IMR-90 (cell line): ENCODE measurements around the gene COQ8A. TPM values are rescaled to one million over a fixed set of nuclear protein-coding genes. Genes with fewer than 3 reads are reported as not detected.

Experiments
- ATAC-seq: fragments of 200-7000 bp; cut with Tn5 transposase; 2 replicates; pipeline ENCODE4 v1.9.1; 2020; ENCODE audit warnings: low read depth, mild to moderate bottlenecking, moderate library complexity
- BruUV-seq: library from RNA; stranded (reverse); fragments of 400-500 nt; replicated peaks from 2 replicates; lab custom pipeline; 2021; lab: Mats Ljungman, UMichigan
- CTCF ChIA-PET: fragments of 300-600 bp; formaldehyde crosslinking; extraction: SDS; loops from one replicate; lab custom pipeline; 2021; ENCODE audit warnings: antibody characterized with exemption; lab: Yijun Ruan, JAX
- POLR2A ChIA-PET: fragments of 300-600 bp; sonication (Branson Sonifier 250); formaldehyde crosslinking; loops from one replicate; lab custom pipeline; 2022; ENCODE audit warnings: antibody characterized with exemption; ENCODE audit not compliant: unreplicated experiment; lab: Charles Lee
- DNase-seq: peaks from one replicate; pipeline ENCODE4 v3.0.0; 2013
- H2AFZ ChIP-seq: replicated peaks from 2 replicates; pipeline ENCODE3; 2013; ENCODE audit warnings: low read length, mild to moderate bottlenecking; ENCODE audit not compliant: poor library complexity
- H2AK5ac ChIP-seq: 2 replicates; pipeline ENCODE4 v1.6.1; 2013; ENCODE audit warnings: low read depth, low read length, inconsistent platforms
- H2AK9ac ChIP-seq: replicated peaks from 2 replicates; pipeline ENCODE3; 2013; ENCODE audit warnings: mild to moderate bottlenecking, low read depth, low read length, moderate library complexity; ENCODE audit not compliant: poor library complexity
- H2BK120ac ChIP-seq: 2 replicates; pipeline ENCODE4 v1.6.1; 2013; ENCODE audit warnings: low read depth, low read length, inconsistent platforms
- H2BK15ac ChIP-seq: 3 replicates; pipeline ENCODE4 v1.6.1; 2013; ENCODE audit warnings: low read depth, low read length, inconsistent platforms
- H2BK20ac ChIP-seq: 2 replicates; pipeline ENCODE4 v1.6.1; 2013; ENCODE audit warnings: low read depth, mild to moderate bottlenecking, inconsistent platforms, low read length, moderate library complexity
- H2BK5ac ChIP-seq: 2 replicates; pipeline ENCODE4 v1.6.1; 2013; ENCODE audit warnings: mild to moderate bottlenecking, low read depth, low read length, inconsistent platforms; ENCODE audit not compliant: poor library complexity, severe bottlenecking
- H3K14ac ChIP-seq: replicated peaks from 2 replicates; pipeline ENCODE4 v1.6.1; 2013; ENCODE audit warnings: low read depth, low read length, inconsistent platforms
- H3K18ac ChIP-seq: 2 replicates; pipeline ENCODE4 v1.6.1; 2013; ENCODE audit warnings: low read depth, low read length, control low read depth
- H3K23ac ChIP-seq: 2 replicates; pipeline ENCODE4 v1.6.1; 2013; ENCODE audit warnings: low read depth, low read length, inconsistent platforms
- H3K27ac ChIP-seq: 2 replicates; pipeline ENCODE4 v1.5.1; 2013; ENCODE audit warnings: mild to moderate bottlenecking, control low read depth, low read length; ENCODE audit not compliant: insufficient read depth
- H3K27me3 ChIP-seq: 2 replicates; pipeline ENCODE4 v1.6.1; 2013; ENCODE audit warnings: low read length; ENCODE audit not compliant: control insufficient read depth, insufficient read depth
- H3K36me3 ChIP-seq: 2 replicates; pipeline ENCODE4 v1.6.1; 2013; ENCODE audit warnings: low read length, mixed read lengths; ENCODE audit not compliant: control insufficient read depth, insufficient read depth
- H3K4ac ChIP-seq: 2 replicates; pipeline ENCODE4 v1.6.1; 2013; ENCODE audit warnings: low read depth, low read length, inconsistent platforms
- H3K4me1 ChIP-seq: 2 replicates; pipeline ENCODE4 v1.6.1; 2013; ENCODE audit warnings: low read length, mixed read lengths; ENCODE audit not compliant: control insufficient read depth, insufficient read depth
- H3K4me2 ChIP-seq: 2 replicates; pipeline ENCODE4 v1.6.1; 2013; ENCODE audit warnings: low read depth, mild to moderate bottlenecking, control low read depth, low read length, moderate library complexity
- H3K4me3 ChIP-seq: 2 replicates; pipeline ENCODE4 v1.5.1; 2013; ENCODE audit warnings: low read depth, mild to moderate bottlenecking, control low read depth, low read length, moderate library complexity; ENCODE audit not compliant: insufficient read depth
- H3K56ac ChIP-seq: 2 replicates; pipeline ENCODE4 v1.6.1; 2013; ENCODE audit warnings: low read length, inconsistent platforms; ENCODE audit not compliant: insufficient read depth; ENCODE audit errors: extremely low read depth
- H3K79me1 ChIP-seq, 2 experiments: 2 replicates each; pipeline ENCODE4 v1.6.1; 2013; ENCODE audit warnings: low read length in 2 of 2, inconsistent platforms in 1 of 2, low read depth in 1 of 2
- H3K9ac ChIP-seq: 2 replicates; pipeline ENCODE4 v1.6.1; 2013; ENCODE audit warnings: low read depth, low read length, control low read depth
- H3K9me1 ChIP-seq: 2 replicates; pipeline ENCODE4 v1.6.1; 2013; ENCODE audit warnings: low read length, inconsistent platforms; ENCODE audit not compliant: insufficient read depth
- H3K9me3 ChIP-seq: 2 replicates; pipeline ENCODE4 v1.6.1; 2013; ENCODE audit warnings: low read length; ENCODE audit not compliant: control insufficient read depth, insufficient read depth
- H4K20me1 ChIP-seq: 2 replicates; pipeline ENCODE4 v1.6.1; 2013; ENCODE audit warnings: low read length, inconsistent platforms; ENCODE audit not compliant: insufficient read depth
- H4K5ac ChIP-seq: 2 replicates; pipeline ENCODE4 v1.6.1; 2013; ENCODE audit warnings: mild to moderate bottlenecking, low read depth, low read length, control low read depth
- H4K8ac ChIP-seq, 2 experiments: 2 replicates each; pipeline ENCODE4 v1.6.1; 2013; ENCODE audit warnings: low read depth in 2 of 2, low read length in 2 of 2, control low read depth in 1 of 2, inconsistent platforms in 1 of 2
- H4K91ac ChIP-seq: 2 replicates; pipeline ENCODE4 v1.6.1; 2013; ENCODE audit warnings: low read depth, low read length, inconsistent platforms; ENCODE audit not compliant: insufficient read depth
- BHLHE40 ChIP-seq: fragments of 150-350 bp; IDR thresholded peaks from 2 replicates; pipeline ENCODE4 v1.6.1; 2016; ENCODE audit warnings: mild to moderate bottlenecking, low read depth, low read length
- CHD1 ChIP-seq: IDR thresholded peaks from 2 replicates; pipeline ENCODE4 v1.6.1; 2012; ENCODE audit warnings: low read depth, low read length, improper control_type of control experiment
- CTCF ChIP-seq: conservative IDR thresholded peaks from 2 replicates; pipeline ENCODE4 v1.5.1; 2012; ENCODE audit warnings: mild to moderate bottlenecking, low read depth, low read length, improper control_type of control experiment
- ELK1 ChIP-seq: fragments of 150-350 bp; IDR thresholded peaks from 2 replicates; pipeline ENCODE4 v1.6.1; 2016; ENCODE audit warnings: low read depth, mild to moderate bottlenecking, low read length, moderate library complexity, borderline replicate concordance
- FOS ChIP-seq: fragments of 150-350 bp; IDR thresholded peaks from 2 replicates; pipeline ENCODE4 v1.6.1; 2016; ENCODE audit warnings: low read depth, low read length
- MAFK ChIP-seq: IDR thresholded peaks from 2 replicates; pipeline ENCODE4 v1.6.1; 2012; ENCODE audit warnings: low read depth, low read length, improper control_type of control experiment
- MAZ ChIP-seq: IDR thresholded peaks from 2 replicates; pipeline ENCODE4 v1.6.1; 2012; ENCODE audit warnings: low read depth, mild to moderate bottlenecking, low read length, improper control_type of control experiment, moderate library complexity, borderline replicate concordance
- MXI1 ChIP-seq: IDR thresholded peaks from 2 replicates; pipeline ENCODE4 v1.6.1; 2012; ENCODE audit warnings: low read depth, mild to moderate bottlenecking, low read length, moderate library complexity, borderline replicate concordance
- NFE2L2 ChIP-seq: fragments of 150-350 bp; IDR thresholded peaks from 2 replicates; pipeline ENCODE4 v1.6.1; 2016; ENCODE audit warnings: low read depth, mild to moderate bottlenecking, low read length
- POLR2A ChIP-seq: IDR thresholded peaks from 2 replicates; pipeline ENCODE4 v1.6.1; 2012; ENCODE audit warnings: mild to moderate bottlenecking, low read depth, low read length
- RAD21 ChIP-seq: IDR thresholded peaks from 2 replicates; pipeline ENCODE4 v1.6.1; 2012; ENCODE audit warnings: low read length, improper control_type of control experiment
- RCOR1 ChIP-seq: IDR thresholded peaks from 2 replicates; pipeline ENCODE4 v1.6.1; 2012; ENCODE audit warnings: mild to moderate bottlenecking, low read length, improper control_type of control experiment; ENCODE audit not compliant: insufficient replicate concordance
- RFX5 ChIP-seq: IDR thresholded peaks from 2 replicates; pipeline ENCODE4 v1.8.0; 2012; ENCODE audit warnings: low read depth, mild to moderate bottlenecking, low read length, moderate library complexity
- USF2 ChIP-seq: fragments of 150-350 bp; IDR thresholded peaks from 2 replicates; pipeline ENCODE4 v1.6.1; 2017; ENCODE audit warnings: mild to moderate bottlenecking, antibody characterized with exemption, low read length, low read depth
- WGBS, 2 experiments: methylation state at CpG; one replicate each; pipeline versions ENCODE4 v1.1.5 to v1.1.7; 2013; ENCODE audit warnings: missing lambda C conversion rate in 2 of 2; ENCODE audit not compliant: insufficient read length in 1 of 2; ENCODE audit errors: extremely low coverage in 2 of 2; 5-methylcytosine and 5-hydroxymethylcytosine counted together
- dilution Hi-C: fragments of 300-500 bp; cut with HindIII; formaldehyde crosslinking; loops from one replicate; pipeline ENCODE4 v1.14.3; 2018; ENCODE audit warnings: low sequenced_read_pairs; ENCODE audit not compliant: unreplicated experiment
- in situ Hi-C: fragments of 300-500 bp; cut with MboI; formaldehyde crosslinking; loops from 3 replicates; pipeline ENCODE4 v1.14.3; 2019; ENCODE audit warnings: low sequenced_read_pairs, inconsistent platforms, mixed read lengths
- intact Hi-C: fragments of 100-400 bp; cut with micrococcal nuclease; formaldehyde crosslinking; loops from 2 replicates; pipeline ENCODE4 v1.10.0; 2022
- polyA plus RNA-seq, 3 experiments: library from polyadenylated mRNA; depleted of rRNA; stranded (reverse); fragments of >200 nt; gene quantifications; 2 replicates each; pipeline ENCODE4 v1.2.3, GENCODE V29; 2012; ENCODE audit warnings: low replicate concordance in 1 of 3
- total RNA-seq: library from RNA; depleted of rRNA; stranded (reverse); fragments of >200 nt; gene quantifications from 2 replicates; pipeline ENCODE4 v1.2.3, GENCODE V29; 2012

The COQ8A gene
- total and polyA plus RNA-seq, 2 of the 4 experiments (the other 2 are of a cell fraction), result 3.8 to 6.1 TPM

GRCh38 chr1:226954777-226955176, 14.7 kb downstream of the COQ8A start:
- no TSS peak for BruUV-seq
- H2BK20ac ChIP-seq, result no peak overlapping the region
- no peaks in the 10 kb centered on the region for H3K27me3 ChIP-seq
- no peak overlapping the region for H4K8ac ChIP-seq
- no peak overlapping the region for H4K5ac ChIP-seq
- intact Hi-C loops, result no loop called here
- no peak overlapping the region for H3K23ac ChIP-seq
- H3K9me1 ChIP-seq, result no peaks in the 10 kb centered on the region
- H3K4me2 ChIP-seq, result no peak overlapping the region
- H3K9me3 ChIP-seq, result no peaks in the 10 kb centered on the region; the same call in 1 of the 2 replicates
- no peak overlapping the region for H4K91ac ChIP-seq
- no peak overlapping the region for H2AK5ac ChIP-seq
- H3K4me3 ChIP-seq, result no peak overlapping the region
- no peak overlapping the region for H3K27ac ChIP-seq
- H2BK5ac ChIP-seq, result no peak overlapping the region
- H4K20me1 ChIP-seq, result 0 out of 2 replicates have a peak, but pooled peaks cover 3% of the 10 kb centered on the region
- dilution Hi-C loops, result no loop called here
- H3K18ac ChIP-seq, result no peak overlapping the region
- ATAC-seq (no peak), DNase-seq (no peak)
- no peaks in the 10 kb centered on the region for H3K79me1 ChIP-seq
- H3K9ac ChIP-seq, result no peak overlapping the region
- POLR2A ChIA-PET, result no interaction called here
- in situ Hi-C loops, result no loop called here
- H3K56ac ChIP-seq, result no peak overlapping the region
- CTCF ChIA-PET, result no interaction called here
- no peak overlapping the region for H2AFZ ChIP-seq
- H3K14ac ChIP-seq, result no peak overlapping the region
- no peak overlapping the region for H2AK9ac ChIP-seq
- H2BK15ac ChIP-seq, result no peak overlapping the region
- no peak overlapping the region for H3K4ac ChIP-seq
- no peaks in the 10 kb centered on the region for H3K36me3 ChIP-seq
- peaks cover 3% of the 10 kb centered on the region; the same call in 1 of the 2 replicates for H3K4me1 ChIP-seq
- no peak overlapping the region for H2BK120ac ChIP-seq
- WGBS, 2 experiments, result 100% methylated on average over 1 of the region's 4 CpGs; no CpG with 5 or more reads in 1 of the 2 experiments
- TF ChIP-seq MXI1, result no peak
- no peak for TF ChIP-seq USF2
- TF ChIP-seq NFE2L2, result no peak
- no peak for TF ChIP-seq RFX5
- TF ChIP-seq MAZ, result no peak
- TF ChIP-seq BHLHE40, result no peak
- no peak for TF ChIP-seq CHD1
- TF ChIP-seq FOS, result no peak
- no peak for TF ChIP-seq RCOR1
- no peak for TF ChIP-seq MAFK
- no peak for TF ChIP-seq POLR2A
- no peak for TF ChIP-seq ELK1
- no peak for TF ChIP-seq CTCF
- no peak for TF ChIP-seq RAD21
